Measurements from ENCODE around the gene LRRC42. TPM values are rescaled to one million over a fixed set of nuclear protein-coding genes. Genes with fewer than 3 reads are reported as not detected.

LRRC42 gene
- total RNA-seq, 2 donors from 2014 or later = 2.3 to 17.1 TPM

GRCh38 chr1:53929246-53929960 is 16.7 kb upstream of the LRRC42 start:
- H3K27me3 ChIP-seq = no peaks in the 10 kb centered on the region
- DNase-seq (no peak), ATAC-seq (no peak)
- no peak overlapping the region for H3K27ac ChIP-seq
- no peak overlapping the region for H3K4me3 ChIP-seq
- TF ChIP-seq POLR2A (IDR thresholded peaks at IDR 0.05) (no peak), CTCF (IDR thresholded peaks at IDR 0.05) (no peak)
- intact Hi-C loops (cut with DNase I) = no loop called here
- no peaks in the 10 kb centered on the region for H3K4me1 ChIP-seq
- WGBS, 2 donors = 91 to 92% methylated on average over 2 of the region's 2 CpGs
- H3K36me3 ChIP-seq (replicated peaks in 1 of 2; ENCODE audit: insufficient read depth in 1 of 2, low read depth in 2 of 2) = peaks cover 0 to 5% of the 10 kb centered on the region in 2 donors
- no peaks in the 10 kb centered on the region for H3K9me3 ChIP-seq

- Histone ChIP-seq H3K9me3 (no peaks in the 10 kb centered on the region), H3K27ac (no peak overlapping the region), H3K36me3 (replicated peaks in 1 of 2; ENCODE audit: insufficient read depth in 1 of 2, low read depth in 2 of 2) (peaks cover 0 to 5% of the 10 kb centered on the region in 2 donors), H3K4me3 (no peak overlapping the region), H3K27me3 (no peaks in the 10 kb centered on the region), H3K4me1 (no peaks in the 10 kb centered on the region)
- intact Hi-C loops (cut with DNase I) = no loop called here
- WGBS, 2 donors = 87 to 94% methylated on average over 3 of the region's 3 CpGs
- no peak for ATAC-seq
- TF ChIP-seq CTCF (IDR thresholded peaks at IDR 0.05) (no peak), POLR2A (IDR thresholded peaks at IDR 0.05) (no peak)
- no peak for DNase-seq
These were observed 15.2 kb upstream of the LRRC42 start for GRCh38 chr1:53930932-53931331.

GRCh38 chr1:53931523-53931922 is 14.6 kb upstream of the LRRC42 start:
- Histone ChIP-seq H3K9me3 (no peaks in the 10 kb centered on the region), H3K4me3 (no peak overlapping the region), H3K4me1 (no peaks in the 10 kb centered on the region), H3K36me3 (replicated peaks in 1 of 2; ENCODE audit: insufficient read depth in 1 of 2, low read depth in 2 of 2) (peaks cover 0 to 5% of the 10 kb centered on the region in 2 donors), H3K27ac (no peak overlapping the region), H3K27me3 (no peaks in the 10 kb centered on the region)
- TF ChIP-seq CTCF (IDR thresholded peaks at IDR 0.05) (no peak), POLR2A (IDR thresholded peaks at IDR 0.05) (no peak)
- ATAC-seq = no peak
- 88 to 96% methylated on average over 2 of the region's 2 CpGs for WGBS, 2 donors
- DNase-seq = no peak
- intact Hi-C loops (cut with DNase I) = no loop called here

- intact Hi-C loops (cut with DNase I) = no loop called here
- TF ChIP-seq POLR2A (IDR thresholded peaks at IDR 0.05) = no peak
- no peak for TF ChIP-seq CTCF (IDR thresholded peaks at IDR 0.05)
- H3K27ac ChIP-seq = no peak overlapping the region
- H3K9me3 ChIP-seq = no peaks in the 10 kb centered on the region
- H3K27me3 ChIP-seq = no peaks in the 10 kb centered on the region
- 93 to 97% methylated on average over 1 of the region's 1 CpG for WGBS, 2 donors
- ATAC-seq = no peak
- H3K4me3 ChIP-seq = no peak overlapping the region
- H3K36me3 ChIP-seq (replicated peaks in 1 of 2; ENCODE audit: insufficient read depth in 1 of 2, low read depth in 2 of 2) = no peaks in the 10 kb centered on the region
- H3K4me1 ChIP-seq = no peaks in the 10 kb centered on the region
- DNase-seq = no peak
These were observed 11.9 kb upstream of the LRRC42 start for GRCh38 chr1:53934170-53934765.

- H3K36me3 ChIP-seq (replicated peaks in 1 of 2; ENCODE audit: insufficient read depth in 1 of 2, low read depth in 2 of 2) = no peaks in the 10 kb centered on the region
- WGBS, 2 donors = 86 to 95% methylated on average over 1 of the region's 1 CpG
These were observed 9.7 kb upstream of the LRRC42 start for GRCh38 chr1:53936430-53936829.

More at GRCh38 chr1:53936430-53936829, 9.7 kb upstream of the LRRC42 start:
- no peak for ATAC-seq
- Histone ChIP-seq H3K27ac (no peak overlapping the region), H3K9me3 (no peaks in the 10 kb centered on the region), H3K4me1 (no peaks in the 10 kb centered on the region), H3K27me3 (no peaks in the 10 kb centered on the region), H3K4me3 (no peak overlapping the region)
- intact Hi-C loops (cut with DNase I) = no loop called here
- no peak for TF ChIP-seq CTCF (IDR thresholded peaks at IDR 0.05)
- DNase-seq = no peak
